Upper lobe of right lung (tissue), 1 donor: ENCODE measurements around the gene WRAP53. TPM values are rescaled to one million over a fixed set of nuclear protein-coding genes. Genes with fewer than 3 reads are reported as not detected.

Experiments
- ATAC-seq: fragments of 200-7000 bp; cut with Tn5 transposase; one replicate; pipeline ENCODE4 v1.9.1; 2020; ENCODE audit warnings: mild to moderate bottlenecking, moderate library complexity
- DNase-seq: peaks from one replicate; pipeline ENCODE4 v3.0.0-alpha.2; 2020
- H3K27ac ChIP-seq: fragments of 200-600 bp; one replicate; pipeline ENCODE4 v1.8.0; 2022
- H3K27me3 ChIP-seq: fragments of 200-600 bp; one replicate; pipeline ENCODE4 v1.8.0; 2022; ENCODE audit warnings: mild to moderate bottlenecking
- H3K36me3 ChIP-seq: fragments of 200-600 bp; one replicate; pipeline ENCODE4 v1.8.0; 2022
- H3K4me1 ChIP-seq: fragments of 200-600 bp; one replicate; pipeline ENCODE4 v1.8.0; 2022
- H3K4me3 ChIP-seq: fragments of 200-600 bp; one replicate; pipeline ENCODE4 v1.8.0; 2022; ENCODE audit warnings: mild to moderate bottlenecking
- H3K9me3 ChIP-seq: fragments of 200-600 bp; one replicate; pipeline ENCODE4 v1.8.0; 2022
- intact Hi-C: fragments of 100-400 bp; cut with DNase I; formaldehyde crosslinking; loops from one replicate; pipeline ENCODE4 v1.11.0; 2022
- total RNA-seq: library from RNA; stranded (reverse); fragmentation: NEBNext Ultra II Directional; extraction: Animal tissue kit (Norgen Biotek cat#: 25700); gene quantifications from one replicate; pipeline ENCODE4 v1.2.1, GENCODE V29; 2021
- TF ChIP-seq, protein P1 (sequence below): fragments of 200-600 bp; IDR thresholded peaks from one replicate; pipeline ENCODE4 v1.8.0; 2022; ENCODE audit warnings: antibody characterized with exemption
- donor health status: DM: no; HTN: yes; CAD: no; lungs with severe emphysema.

Gene WRAP53
- total RNA-seq, 1 donor from 2014 or later = 5.7 TPM

DNA sequence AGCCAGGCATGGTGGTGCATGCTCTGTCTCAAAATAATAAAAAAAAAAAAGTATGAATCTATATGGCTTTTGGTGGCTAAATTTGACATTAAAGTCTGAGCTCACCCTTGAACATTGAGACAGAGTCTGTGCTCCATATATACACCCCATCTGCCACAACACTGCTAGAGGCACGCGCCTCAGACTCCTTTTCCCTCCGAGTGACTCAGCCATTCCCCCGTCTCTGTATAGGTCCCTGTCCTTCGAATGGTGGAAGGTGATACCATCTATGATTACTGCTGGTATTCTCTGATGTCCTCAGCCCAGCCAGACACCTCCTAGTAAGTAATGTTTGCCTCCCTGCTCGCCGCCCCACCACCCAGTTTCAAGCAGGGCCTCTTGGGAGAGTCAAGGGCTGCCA, 12.2 kb downstream of the WRAP53 start:
- DNase-seq (no peak), ATAC-seq (no peak)
- Histone ChIP-seq H3K4me1 (peaks cover 12% of the 10 kb centered on the region), H3K27me3 (peaks cover 25% of the 10 kb centered on the region), H3K27ac (no peak overlapping the region), H3K4me3 (no peak overlapping the region), H3K36me3 (peaks cover 9% of the 10 kb centered on the region), H3K9me3 (no peaks in the 10 kb centered on the region)
- intact Hi-C loops = no loop called here
- TF ChIP-seq, protein P1, sequence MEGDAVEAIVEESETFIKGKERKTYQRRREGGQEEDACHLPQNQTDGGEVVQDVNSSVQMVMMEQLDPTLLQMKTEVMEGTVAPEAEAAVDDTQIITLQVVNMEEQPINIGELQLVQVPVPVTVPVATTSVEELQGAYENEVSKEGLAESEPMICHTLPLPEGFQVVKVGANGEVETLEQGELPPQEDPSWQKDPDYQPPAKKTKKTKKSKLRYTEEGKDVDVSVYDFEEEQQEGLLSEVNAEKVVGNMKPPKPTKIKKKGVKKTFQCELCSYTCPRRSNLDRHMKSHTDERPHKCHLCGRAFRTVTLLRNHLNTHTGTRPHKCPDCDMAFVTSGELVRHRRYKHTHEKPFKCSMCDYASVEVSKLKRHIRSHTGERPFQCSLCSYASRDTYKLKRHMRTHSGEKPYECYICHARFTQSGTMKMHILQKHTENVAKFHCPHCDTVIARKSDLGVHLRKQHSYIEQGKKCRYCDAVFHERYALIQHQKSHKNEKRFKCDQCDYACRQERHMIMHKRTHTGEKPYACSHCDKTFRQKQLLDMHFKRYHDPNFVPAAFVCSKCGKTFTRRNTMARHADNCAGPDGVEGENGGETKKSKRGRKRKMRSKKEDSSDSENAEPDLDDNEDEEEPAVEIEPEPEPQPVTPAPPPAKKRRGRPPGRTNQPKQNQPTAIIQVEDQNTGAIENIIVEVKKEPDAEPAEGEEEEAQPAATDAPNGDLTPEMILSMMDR = no peak

DNA sequence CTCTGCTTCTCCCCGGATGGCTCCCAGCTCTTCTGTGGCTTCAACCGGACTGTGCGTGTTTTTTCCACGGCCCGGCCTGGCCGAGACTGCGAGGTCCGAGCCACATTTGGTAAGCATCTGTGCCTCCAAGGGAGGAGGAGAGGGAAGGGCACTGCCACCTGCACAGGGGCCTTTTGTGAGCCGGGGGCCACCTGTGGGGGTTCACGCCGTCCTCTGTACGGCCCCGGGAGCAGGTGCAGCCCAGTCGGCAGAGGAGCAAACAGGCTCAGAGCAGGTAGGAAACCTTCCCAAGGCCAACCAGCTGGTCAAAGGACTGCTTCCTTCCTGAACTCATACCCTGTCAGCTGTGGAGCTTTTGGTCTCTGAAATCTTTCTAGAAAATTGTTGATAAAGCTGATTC, 13.4 kb downstream of the WRAP53 start:
- intact Hi-C loops = no loop called here
- no peaks in the 10 kb centered on the region for H3K9me3 ChIP-seq
- TF ChIP-seq, protein P1 = no peak
- H3K36me3 ChIP-seq = peaks cover 9% of the 10 kb centered on the region
- DNase-seq (no peak), ATAC-seq (no peak)
- H3K4me3 ChIP-seq = no peak overlapping the region
- no peak overlapping the region for H3K27ac ChIP-seq
- H3K27me3 ChIP-seq = peaks cover 37% of the 10 kb centered on the region
- H3K4me1 ChIP-seq = peaks cover 12% of the 10 kb centered on the region

DNA sequence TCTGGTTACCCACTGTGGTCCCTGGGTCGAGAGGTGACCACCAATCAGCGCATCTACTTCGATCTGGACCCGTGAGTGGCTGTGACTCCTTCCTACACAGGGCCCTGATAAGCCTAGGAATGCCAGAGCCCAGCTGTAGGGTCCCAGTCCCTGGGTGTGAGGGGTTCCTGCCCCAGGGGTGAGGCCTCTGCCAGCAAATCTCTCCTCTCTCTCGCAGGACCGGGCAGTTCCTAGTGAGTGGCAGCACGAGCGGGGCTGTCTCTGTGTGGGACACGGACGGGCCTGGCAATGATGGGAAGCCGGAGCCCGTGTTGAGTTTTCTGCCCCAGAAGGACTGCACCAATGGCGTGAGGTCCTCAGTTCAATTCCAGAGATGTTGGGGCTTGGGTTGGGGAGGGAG, 14.5 kb downstream of the WRAP53 start:
- Histone ChIP-seq H3K36me3 (peaks cover 9% of the 10 kb centered on the region), H3K4me1 (peaks cover 12% of the 10 kb centered on the region), H3K27me3 (peaks cover 48% of the 10 kb centered on the region), H3K27ac (no peak overlapping the region), H3K9me3 (no peaks in the 10 kb centered on the region), H3K4me3 (no peak overlapping the region)
- TF ChIP-seq, protein P1 = no peak
- DNase-seq (no peak), ATAC-seq (no peak)
- intact Hi-C loops = no loop called here

DNA sequence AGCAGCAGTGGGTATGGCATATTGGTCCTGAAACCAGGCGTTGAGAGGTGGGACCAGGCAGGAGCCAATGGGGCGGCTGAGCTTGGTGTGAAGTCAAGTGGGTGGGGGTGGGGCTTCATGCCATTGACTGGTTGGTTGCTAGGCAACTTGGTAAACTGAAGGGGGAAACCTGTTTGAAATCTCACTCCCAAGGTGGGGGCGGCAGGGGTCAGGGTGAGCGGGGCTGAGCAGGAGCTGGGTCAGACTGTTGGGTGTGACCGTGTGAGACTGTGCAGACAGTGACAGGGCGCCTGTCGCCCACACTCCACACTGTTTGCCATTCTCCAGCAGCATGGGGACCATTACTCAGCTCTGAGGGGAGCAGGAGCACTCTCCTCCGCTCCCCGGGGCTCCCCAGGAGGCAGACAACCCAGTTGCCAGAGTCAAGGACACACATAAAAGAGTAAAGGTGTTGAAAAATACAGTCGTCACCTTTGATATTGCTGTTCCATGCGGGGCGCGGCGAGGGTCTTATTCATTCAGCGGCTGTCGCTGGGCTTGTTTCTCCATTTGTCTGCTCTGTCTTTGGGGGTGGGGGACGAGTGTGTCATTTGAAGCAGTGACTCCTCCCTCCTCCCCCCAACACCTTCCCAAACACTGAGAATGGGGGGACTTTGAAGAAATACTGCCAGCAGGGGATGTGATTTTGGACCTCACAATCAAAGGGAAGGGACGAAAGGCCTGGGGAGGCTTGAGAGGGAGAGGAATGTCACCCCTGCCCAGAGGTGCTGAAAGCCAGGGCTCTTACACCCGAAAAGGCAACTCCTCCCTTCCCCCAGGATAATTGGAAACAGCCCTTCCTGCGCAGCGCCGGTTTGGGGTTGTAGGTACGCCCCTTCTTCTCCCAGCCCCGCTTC, 15.6 kb downstream of the WRAP53 start:
- Histone ChIP-seq H3K27ac (no peak overlapping the region), H3K4me3 (no peak overlapping the region), H3K4me1 (peaks cover 12% of the 10 kb centered on the region), H3K27me3 (peaks cover 56% of the 10 kb centered on the region), H3K9me3 (no peaks in the 10 kb centered on the region), H3K36me3 (peaks cover 9% of the 10 kb centered on the region)
- TF ChIP-seq, protein P1 = no peak
- DNase-seq = no peak
- peak; percentile 6 for ATAC-seq
- intact Hi-C loops = no loop called here

DNA sequence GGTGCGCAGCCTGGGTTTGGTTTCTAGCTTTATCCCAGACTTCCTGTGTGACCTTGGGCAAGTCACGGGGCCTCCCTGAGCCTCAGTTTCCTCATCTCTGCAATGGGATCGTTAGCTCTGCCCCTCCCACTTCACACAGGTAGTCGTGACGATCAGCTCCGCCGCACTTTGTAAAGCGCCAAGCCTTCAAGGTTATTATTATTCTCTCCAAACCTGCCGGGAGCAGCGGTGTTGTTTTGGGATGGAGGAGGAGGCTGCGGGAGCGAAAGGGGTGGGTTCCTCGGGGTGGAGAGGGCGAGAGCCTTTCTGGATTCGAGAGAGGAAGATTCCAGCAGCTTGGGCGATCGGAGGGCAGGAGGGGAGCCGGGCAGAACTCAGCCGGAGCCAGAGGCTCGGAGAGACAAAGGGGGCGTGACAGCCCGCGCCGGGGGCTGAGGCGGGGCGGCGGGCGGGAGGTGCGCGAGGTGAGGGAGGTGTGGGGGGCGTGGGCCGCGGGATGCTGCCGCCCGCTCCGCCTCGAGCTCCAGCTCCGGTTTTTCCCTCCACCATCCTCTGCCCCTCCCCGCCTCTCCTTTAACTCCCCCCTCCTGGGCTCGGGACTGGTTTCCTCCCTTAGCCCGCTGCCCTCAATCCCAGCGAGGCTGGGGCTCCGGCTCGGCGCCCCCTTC, 16.5 kb downstream of the WRAP53 start, which contains the start of gene EFNB3:
EFNB3 (plus strand) TSS at position 602 of the 668 bp plus-strand sequence. CDS start 397 bp downstream, outside the sequence.
- peaks cover 56% of the 10 kb centered on the region for H3K27me3 ChIP-seq
- H3K36me3 ChIP-seq = peaks cover 9% of the 10 kb centered on the region
- TF ChIP-seq, protein P1 = no peak
- DNase-seq = no peak
- H3K27ac ChIP-seq = no peak within 1 kb of the TSS
- no peaks in the 10 kb centered on the region for H3K9me3 ChIP-seq
- H3K4me3 ChIP-seq = peak within 1 kb of the TSS; percentile 10
- peak; percentile 34 for ATAC-seq
- intact Hi-C loops = no loop called here
- peaks cover 12% of the 10 kb centered on the region for H3K4me1 ChIP-seq
